ENCODE results near the gene CNTN6.

The CNTN6 gene

DNA sequence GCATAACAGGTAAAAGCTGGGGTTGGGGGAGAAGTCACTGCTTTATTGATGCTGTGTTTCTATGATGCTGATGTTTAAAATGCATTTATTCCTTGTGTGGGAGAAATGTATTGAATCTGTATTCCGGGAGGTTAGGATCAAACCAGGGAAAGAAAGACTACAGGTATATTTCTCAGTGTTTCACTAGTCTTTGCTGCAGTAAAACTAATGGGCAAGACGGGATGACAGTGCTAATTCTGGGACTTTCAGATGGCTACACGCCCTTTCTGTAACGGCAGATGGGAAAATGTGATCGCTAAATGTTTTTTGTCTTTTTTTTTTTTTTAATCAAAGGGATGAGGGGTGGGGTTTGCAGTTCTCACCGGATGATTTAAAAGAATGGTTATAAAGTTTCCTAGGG is 393 bp downstream of the CNTN6 start:
- Histone ChIP-seq H3K9ac (ENCODE audit: low read depth, low read length, poor library complexity, severe bottlenecking) (no peak overlapping the region), H4K20me1 (ENCODE audit: insufficient read depth, low read length, poor library complexity, severe bottlenecking) (no peaks in the 10 kb centered on the region), H3K4me1 (ENCODE audit: insufficient read depth, low read length, poor library complexity, severe bottlenecking) (no peaks in the 10 kb centered on the region), H3K4me2 (ENCODE audit: low read depth, low read length, poor library complexity, severe bottlenecking) (no peak overlapping the region), H3K9me3 (ENCODE audit: insufficient read depth, low read depth, low read length) (no peaks in the 10 kb centered on the region; the same call in 1 of the 2 replicates), H3K27me3 (ENCODE audit: insufficient read depth, low read length, poor library complexity, severe bottlenecking) (no peaks in the 10 kb centered on the region), H2AFZ (ENCODE audit: low read length) (no peak overlapping the region), H3F3A (ENCODE audit: low read depth) (no peaks in the 10 kb centered on the region), H3K9me2 (replicated peaks; ENCODE audit: low read depth, low read length) (no peaks in the 10 kb centered on the region), H3K36me3 (ENCODE audit: insufficient read depth, low read length) (no peaks in the 10 kb centered on the region), H3K79me2 (ENCODE audit: insufficient read depth, low read length) (no peaks in the 10 kb centered on the region), H3K4me3 (ENCODE audit: low read length, poor library complexity, severe bottlenecking) (no peak overlapping the region)
- no peak for TF ChIP-seq EZH2phosphoT487 (IDR thresholded peaks at IDR 0.05; ENCODE audit: borderline replicate concordance)
- TF ChIP-seq, protein P1, sequence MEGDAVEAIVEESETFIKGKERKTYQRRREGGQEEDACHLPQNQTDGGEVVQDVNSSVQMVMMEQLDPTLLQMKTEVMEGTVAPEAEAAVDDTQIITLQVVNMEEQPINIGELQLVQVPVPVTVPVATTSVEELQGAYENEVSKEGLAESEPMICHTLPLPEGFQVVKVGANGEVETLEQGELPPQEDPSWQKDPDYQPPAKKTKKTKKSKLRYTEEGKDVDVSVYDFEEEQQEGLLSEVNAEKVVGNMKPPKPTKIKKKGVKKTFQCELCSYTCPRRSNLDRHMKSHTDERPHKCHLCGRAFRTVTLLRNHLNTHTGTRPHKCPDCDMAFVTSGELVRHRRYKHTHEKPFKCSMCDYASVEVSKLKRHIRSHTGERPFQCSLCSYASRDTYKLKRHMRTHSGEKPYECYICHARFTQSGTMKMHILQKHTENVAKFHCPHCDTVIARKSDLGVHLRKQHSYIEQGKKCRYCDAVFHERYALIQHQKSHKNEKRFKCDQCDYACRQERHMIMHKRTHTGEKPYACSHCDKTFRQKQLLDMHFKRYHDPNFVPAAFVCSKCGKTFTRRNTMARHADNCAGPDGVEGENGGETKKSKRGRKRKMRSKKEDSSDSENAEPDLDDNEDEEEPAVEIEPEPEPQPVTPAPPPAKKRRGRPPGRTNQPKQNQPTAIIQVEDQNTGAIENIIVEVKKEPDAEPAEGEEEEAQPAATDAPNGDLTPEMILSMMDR (conservative IDR thresholded peaks at IDR 0.05; ENCODE audit: low read length): no peak

DNA sequence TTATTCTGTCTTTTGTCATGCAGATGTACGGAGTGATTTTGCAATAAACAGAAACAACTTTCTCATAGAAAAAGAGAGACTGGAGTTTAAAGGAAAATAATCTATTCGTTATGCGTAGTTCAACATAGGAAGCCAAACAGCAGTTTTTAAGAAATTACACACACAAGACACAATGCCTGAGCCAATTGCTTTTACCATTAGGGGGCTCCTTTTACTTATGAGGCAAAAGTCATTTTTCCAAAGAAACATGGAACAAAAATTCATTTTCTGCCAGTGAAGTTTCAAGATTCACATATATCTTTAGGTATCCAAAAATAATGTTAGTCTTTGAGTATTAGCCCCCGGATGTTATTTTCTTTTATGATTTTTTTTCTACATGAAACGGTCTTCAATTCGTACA is 10.7 kb downstream of the CNTN6 start:
- Histone ChIP-seq H3K36me3 (ENCODE audit: insufficient read depth, low read length) (no peaks in the 10 kb centered on the region), H4K20me1 (ENCODE audit: insufficient read depth, low read length, poor library complexity, severe bottlenecking) (no peaks in the 10 kb centered on the region), H3K4me2 (ENCODE audit: low read depth, low read length, poor library complexity, severe bottlenecking) (no peak overlapping the region), H3F3A (ENCODE audit: low read depth) (no peaks in the 10 kb centered on the region), H3K79me2 (ENCODE audit: insufficient read depth, low read length) (no peaks in the 10 kb centered on the region), H3K9me3 (ENCODE audit: insufficient read depth, low read depth, low read length) (peaks cover 6% of the 10 kb centered on the region; the same call in 1 of the 2 replicates), H3K4me1 (ENCODE audit: insufficient read depth, low read length, poor library complexity, severe bottlenecking) (no peaks in the 10 kb centered on the region), H3K9me2 (replicated peaks; ENCODE audit: low read depth, low read length) (no peaks in the 10 kb centered on the region), H3K9ac (ENCODE audit: low read depth, low read length, poor library complexity, severe bottlenecking) (no peak overlapping the region), H3K4me3 (ENCODE audit: low read length, poor library complexity, severe bottlenecking) (no peak overlapping the region), H3K27me3 (ENCODE audit: insufficient read depth, low read length, poor library complexity, severe bottlenecking) (no peaks in the 10 kb centered on the region), H2AFZ (ENCODE audit: low read length) (no peak overlapping the region)
- TF ChIP-seq, protein P1 (conservative IDR thresholded peaks at IDR 0.05; ENCODE audit: low read length): no peak
- no peak for TF ChIP-seq EZH2phosphoT487 (IDR thresholded peaks at IDR 0.05; ENCODE audit: borderline replicate concordance)

DNA sequence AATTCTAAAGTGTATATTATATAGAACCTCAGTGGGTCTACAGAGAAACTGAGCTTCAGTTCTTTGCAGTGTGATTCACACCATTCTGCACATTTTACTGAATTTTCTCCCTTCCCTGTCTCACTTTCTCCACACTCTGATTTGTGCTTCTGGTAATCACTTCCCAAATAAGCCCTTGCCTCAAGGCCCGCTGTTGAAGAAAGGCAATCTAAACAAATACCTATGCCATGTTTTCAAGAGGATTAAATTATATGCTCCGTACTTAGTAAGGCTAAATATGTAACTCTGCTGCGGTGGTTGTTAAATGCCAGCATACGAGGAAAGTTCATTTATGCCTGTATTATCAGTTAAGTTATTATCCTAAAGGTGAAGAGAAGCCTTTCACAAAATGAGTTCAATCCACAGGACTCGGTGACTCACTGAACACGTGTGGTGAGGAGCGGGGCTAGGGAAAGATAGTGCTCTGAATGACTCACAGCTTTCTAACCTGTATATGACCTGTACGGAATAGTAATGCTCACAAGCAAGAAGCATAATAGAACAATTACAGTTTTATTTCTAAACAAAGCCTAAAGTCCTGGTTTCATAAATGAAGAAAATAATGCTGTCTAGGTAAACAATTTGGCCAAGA is 25.1 kb downstream of the CNTN6 start:
- Histone ChIP-seq H2AFZ (ENCODE audit: low read length) (no peak overlapping the region), H3K4me1 (ENCODE audit: insufficient read depth, low read length, poor library complexity, severe bottlenecking) (no peaks in the 10 kb centered on the region)
- no peak for TF ChIP-seq EZH2phosphoT487 (IDR thresholded peaks at IDR 0.05; ENCODE audit: borderline replicate concordance)
- TF ChIP-seq, protein P1 (conservative IDR thresholded peaks at IDR 0.05; ENCODE audit: low read length): no peak

More for the DNA sequence above, 25.1 kb downstream of the CNTN6 start:
- H3K4me3 ChIP-seq (ENCODE audit: low read length, poor library complexity, severe bottlenecking): no peak overlapping the region
- no peaks in the 10 kb centered on the region for H3K27me3 ChIP-seq (ENCODE audit: insufficient read depth, low read length, poor library complexity, severe bottlenecking)
- H3K9me3 ChIP-seq (ENCODE audit: insufficient read depth, low read depth, low read length): no peaks in the 10 kb centered on the region
- H3K79me2 ChIP-seq (ENCODE audit: insufficient read depth, low read length): no peaks in the 10 kb centered on the region
- H3F3A ChIP-seq (ENCODE audit: low read depth): no peaks in the 10 kb centered on the region
- no peak overlapping the region for H3K9ac ChIP-seq (ENCODE audit: low read depth, low read length, poor library complexity, severe bottlenecking)
- no peak overlapping the region for H3K4me2 ChIP-seq (ENCODE audit: low read depth, low read length, poor library complexity, severe bottlenecking)
- no peaks in the 10 kb centered on the region for H4K20me1 ChIP-seq (ENCODE audit: insufficient read depth, low read length, poor library complexity, severe bottlenecking)
- H3K36me3 ChIP-seq (ENCODE audit: insufficient read depth, low read length): no peaks in the 10 kb centered on the region
- no peaks in the 10 kb centered on the region for H3K9me2 ChIP-seq (replicated peaks; ENCODE audit: low read depth, low read length)
